HG02642 (cell line): ENCODE results near the gene PTK6.
A peak's percentile ranks its signal among the peaks of the same experiment; 100 is the strongest.
"Not testable (repeated sequence)": the region's sequence is repeated elsewhere in the genome, so short reads cannot be mapped to it uniquely, and the experiment has no call there.

Experiments
- ATAC-seq: cut with Tn5 transposase; IDR thresholded peaks from one replicate; pipeline ENCODE4 v1.9.1; 2021; ENCODE audit warnings: mild to moderate bottlenecking; ENCODE audit not compliant: unreplicated experiment, poor library complexity

The PTK6 gene

DNA sequence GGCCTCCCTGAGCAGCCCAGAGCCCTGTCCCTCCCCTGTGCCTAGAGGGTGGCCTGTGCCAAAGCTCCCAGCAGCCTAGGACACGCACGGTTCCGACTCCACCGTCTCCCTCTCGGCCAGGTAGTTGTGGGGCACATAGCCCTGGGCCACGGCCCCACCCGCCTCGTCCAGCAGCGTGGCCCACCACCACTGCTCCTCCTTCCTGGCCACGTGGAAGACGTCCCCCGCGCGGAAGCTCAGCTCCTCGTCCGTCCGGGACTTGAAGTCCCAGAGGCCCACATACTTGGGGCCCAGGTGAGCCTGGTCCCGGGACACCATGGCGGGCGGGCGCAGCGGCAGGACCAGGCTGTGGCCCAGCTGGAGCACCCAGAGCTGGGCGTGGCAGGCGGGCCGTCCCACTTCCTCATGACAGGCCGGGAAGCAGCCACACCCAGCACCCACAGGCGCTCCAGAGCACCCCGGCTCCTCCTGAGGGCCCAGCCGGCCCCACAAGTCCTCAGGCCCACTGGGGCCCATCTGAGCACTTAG lies at the start of gene PTK6:
Gene PTK6, minus strand, starts transcription at position 380 of the 528 bp plus-strand sequence. Its CDS starts 62 bp downstream, at position 318.
- no peak for ATAC-seq

DNA sequence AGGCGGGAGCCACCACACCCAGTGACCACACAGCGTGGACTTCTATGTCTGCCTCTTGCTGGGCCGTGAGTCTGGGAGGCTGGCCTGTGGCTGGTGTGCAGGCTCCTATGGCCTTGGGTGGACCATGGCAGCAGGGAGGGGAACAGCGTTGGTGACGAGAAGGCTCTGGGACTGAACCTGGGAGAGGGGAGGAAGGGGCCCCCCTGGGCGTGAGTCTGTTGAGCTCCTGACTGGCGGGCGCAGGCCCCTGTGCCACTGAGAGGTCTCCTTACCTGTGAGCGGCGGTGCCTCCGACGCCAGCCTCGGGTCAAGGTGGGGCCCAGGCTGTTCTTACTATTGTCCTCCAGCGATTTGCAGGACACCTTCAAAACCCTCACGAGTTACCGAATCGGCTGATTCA lies 49.6 kb upstream of the PTK6 start:
- ATAC-seq = no peak

DNA sequence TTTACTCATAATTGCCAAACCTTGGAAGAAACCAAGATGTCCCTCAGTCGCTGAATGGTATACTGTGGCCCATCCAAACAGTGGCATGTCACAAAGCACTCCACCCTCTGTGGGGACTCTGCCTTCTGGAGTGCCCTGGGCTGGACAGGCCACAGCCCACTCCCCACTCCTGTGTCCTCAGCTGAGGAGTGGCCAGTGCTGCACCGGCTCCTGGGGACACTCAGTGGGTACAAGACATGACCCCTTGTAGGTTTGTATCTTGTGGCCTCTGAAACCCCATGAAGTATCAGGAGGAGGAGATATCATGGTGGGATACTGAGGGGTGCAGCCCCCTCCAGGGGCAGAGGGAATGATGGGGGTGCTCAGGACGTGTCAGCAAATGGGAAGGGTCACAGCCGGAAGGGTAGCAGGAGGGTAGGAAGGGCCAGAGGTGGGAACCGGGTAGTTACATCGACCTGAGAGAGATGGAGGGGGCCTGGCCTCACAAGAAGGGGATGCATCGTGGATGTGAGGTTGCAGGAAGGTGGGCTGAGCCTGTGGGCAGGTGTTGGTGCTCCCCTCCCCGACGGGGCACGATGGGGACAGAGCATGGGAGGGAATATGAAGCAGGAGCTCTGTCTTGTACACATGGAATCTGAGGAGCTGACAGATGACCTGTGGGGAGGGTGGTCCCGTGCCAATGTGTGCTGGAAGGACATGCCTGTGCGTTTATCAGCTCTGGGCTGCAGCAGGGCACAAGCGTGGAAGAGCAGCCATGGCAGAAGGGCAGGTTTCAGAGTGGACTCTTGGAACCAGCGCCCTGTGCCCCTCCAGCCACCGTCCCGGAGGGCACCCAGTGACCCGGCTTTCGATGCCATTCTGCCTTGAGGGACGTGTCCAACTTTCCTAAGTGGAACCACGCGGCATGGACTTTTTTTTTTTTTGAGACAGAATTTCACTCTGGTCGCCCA lies 48.7 kb upstream of the PTK6 start:
- no peak for ATAC-seq

DNA sequence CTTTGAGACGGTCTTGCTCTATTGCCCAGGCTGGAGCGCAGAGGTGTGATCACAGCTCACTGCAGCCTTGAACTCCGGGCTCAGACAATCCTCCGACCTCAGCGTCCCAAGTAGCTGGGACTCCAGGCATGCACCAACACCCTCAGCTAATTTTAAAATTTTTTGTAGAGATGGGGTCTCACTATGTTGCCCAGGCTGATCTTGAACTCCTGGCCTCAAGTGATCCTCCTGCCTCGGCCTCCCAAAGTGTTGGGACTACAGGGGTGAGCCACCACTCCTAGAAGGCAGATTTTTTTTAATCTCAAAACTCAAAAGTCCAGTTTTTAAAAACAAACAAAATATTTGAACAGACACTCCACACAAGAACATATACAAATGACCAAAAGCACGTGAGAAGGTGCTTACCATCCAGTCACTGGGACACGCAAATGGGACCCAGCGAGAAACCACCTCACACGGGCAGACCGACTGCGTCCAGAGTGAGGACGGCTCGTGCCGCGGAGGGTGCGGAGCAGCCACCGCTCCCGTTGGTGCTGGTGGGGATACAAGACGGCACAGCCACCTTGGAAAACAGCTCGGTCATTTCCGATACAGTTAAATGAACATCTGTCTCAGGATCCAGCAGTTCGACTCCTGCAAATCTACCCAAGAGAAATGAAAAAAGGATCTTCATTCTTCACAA lies 45.3 kb upstream of the PTK6 start:
- ATAC-seq = no peak

DNA sequence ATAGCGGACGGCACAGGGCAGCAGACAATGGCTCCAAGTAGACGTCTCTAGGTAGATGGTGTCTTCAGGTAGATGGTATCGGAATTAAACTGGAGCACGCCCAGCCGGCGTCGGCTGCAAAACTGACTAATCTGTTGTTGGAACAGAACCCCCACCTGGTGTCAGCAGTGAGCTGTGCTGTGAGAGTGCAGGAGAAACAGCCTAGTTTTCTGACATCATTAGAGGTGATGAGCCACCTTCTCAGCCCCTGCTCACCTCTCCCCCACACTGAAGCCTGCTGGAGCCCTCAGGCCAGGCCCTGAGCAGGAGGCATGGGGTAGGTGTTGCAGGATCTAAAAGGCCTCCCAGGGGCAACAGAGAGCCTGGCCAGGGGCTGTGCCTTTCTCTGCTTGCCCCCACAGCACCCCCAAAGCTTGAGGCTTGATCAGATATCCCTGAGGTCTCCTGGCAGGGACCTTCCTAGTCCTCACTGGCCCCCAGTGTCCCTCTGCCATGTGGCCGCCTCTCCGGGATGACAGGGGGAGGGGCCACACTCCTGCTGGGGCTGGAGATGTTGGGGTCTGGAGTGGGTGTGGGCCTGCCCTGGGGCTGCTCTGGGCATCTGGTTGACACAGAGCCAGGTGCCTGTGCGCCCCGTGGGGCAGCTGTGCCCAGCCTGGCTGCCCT lies 43.8 kb upstream of the PTK6 start:
- no peak for ATAC-seq

DNA sequence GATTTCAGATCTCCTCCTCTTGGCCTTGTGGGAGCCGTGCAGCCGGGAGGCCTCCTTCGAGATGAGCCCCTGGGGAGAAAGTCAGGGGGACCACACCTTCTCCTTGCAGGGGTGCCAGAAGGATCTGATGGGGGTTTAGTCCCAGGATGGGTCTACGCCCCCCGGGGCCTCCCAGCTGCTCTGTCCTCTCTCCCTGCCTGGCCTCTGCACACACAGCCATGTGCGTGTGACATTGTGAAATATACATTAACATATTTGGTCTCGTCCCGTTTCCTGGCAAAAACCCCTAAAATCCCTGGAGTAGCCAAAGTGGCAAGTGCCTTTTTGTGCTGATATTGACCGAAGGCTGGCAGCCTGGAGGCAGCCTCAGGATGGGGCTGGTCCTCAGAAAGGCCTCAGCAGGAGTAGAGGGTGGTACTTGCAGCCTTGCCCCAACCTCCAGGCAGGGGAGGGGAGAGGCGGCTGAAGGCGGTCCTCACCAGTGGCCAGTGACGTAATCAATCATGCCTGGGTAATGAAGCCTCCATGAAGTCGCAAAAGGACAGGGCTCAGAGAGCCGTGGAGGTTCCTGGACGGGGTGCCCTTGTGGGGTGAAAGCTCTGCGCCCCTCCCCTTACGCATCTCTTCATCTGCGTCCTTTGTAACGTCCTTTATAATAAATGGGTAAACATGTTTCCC lies 42.0 kb upstream of the PTK6 start:
- no peak for ATAC-seq

DNA sequence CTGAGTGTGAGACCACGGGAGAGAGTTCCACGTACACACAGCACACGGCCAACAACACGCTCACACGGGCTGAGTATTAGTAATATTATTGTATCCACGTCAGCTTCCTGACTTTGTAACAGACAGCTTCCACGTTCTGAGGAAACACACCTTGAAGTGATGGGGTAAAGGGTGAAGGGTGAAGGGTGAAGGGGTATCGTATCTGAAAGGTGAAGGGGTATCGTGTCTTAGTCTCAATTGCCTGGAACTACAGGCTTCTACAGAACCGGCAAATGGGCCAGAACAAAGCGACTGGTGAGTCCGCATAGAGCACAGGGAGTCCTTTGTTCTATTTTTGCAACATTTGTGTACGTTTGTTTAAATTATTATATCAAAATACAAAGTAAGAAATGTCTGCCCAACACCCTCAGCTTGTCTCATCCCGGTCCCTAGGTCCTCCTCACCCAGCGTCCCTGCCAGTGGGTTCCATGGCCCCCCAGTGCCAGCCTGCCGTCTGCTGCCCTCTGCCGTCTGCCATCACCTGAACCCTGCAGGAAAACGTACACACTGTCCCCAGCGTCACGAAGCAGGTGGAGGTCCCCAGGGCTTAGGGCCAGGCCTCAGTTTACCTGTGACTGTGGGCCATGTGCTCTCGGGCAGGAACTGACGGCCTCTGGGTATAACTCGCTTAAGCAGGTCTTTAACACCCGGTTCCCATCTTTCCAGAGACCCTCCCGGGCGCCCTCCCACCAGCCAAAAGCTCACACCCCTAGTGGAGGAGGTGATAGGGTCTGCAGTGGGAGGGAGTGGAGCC lies 41.2 kb upstream of the PTK6 start:
- ATAC-seq = no peak

DNA sequence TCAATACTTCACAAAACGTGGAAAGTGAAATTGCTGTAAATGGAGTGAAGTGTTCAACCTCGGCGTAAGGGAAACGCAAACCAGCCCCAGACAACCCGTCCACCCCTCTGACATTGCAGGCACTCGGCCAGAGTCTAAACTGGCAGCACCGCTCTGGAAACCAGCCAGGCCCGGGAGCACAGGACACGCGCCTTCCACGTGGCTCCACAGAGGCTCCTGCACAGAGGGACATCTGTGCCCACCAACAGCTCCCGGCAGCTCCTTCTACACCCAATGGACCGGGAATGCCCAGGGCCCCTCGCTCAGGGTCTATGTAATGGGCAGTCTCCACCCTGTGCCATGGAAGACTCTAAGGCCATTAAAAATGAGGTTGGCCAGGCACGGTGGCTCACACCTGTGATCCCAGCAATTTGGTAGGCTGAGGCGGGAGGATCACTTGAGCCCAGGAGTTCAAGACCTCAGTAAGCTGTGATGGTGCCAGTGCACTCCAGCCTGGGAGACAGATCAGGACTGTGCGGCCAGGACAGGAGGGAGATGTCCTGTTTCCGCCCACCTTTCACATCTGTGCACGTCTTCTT lies 40.2 kb upstream of the PTK6 start:
- no peak for ATAC-seq

DNA sequence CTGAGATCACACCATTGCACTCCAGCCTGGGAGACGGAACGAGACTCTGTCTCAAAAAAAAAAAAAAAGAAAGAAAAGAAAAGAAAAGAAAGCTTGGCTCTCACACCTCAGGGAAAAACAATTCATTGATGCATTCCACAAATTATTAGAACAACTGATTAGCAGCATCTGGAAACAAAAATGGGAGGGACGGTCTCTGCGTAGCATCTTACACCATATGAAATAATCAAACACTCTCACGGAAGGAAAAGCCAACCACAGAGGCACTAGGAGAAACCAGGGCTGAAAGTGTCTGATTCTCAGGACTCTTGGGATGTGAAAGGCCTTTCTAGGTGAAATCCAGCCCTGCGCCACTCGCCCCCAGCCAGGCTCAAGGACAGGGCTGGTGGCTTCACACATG lies 39.1 kb upstream of the PTK6 start:
- ATAC-seq = no peak

DNA sequence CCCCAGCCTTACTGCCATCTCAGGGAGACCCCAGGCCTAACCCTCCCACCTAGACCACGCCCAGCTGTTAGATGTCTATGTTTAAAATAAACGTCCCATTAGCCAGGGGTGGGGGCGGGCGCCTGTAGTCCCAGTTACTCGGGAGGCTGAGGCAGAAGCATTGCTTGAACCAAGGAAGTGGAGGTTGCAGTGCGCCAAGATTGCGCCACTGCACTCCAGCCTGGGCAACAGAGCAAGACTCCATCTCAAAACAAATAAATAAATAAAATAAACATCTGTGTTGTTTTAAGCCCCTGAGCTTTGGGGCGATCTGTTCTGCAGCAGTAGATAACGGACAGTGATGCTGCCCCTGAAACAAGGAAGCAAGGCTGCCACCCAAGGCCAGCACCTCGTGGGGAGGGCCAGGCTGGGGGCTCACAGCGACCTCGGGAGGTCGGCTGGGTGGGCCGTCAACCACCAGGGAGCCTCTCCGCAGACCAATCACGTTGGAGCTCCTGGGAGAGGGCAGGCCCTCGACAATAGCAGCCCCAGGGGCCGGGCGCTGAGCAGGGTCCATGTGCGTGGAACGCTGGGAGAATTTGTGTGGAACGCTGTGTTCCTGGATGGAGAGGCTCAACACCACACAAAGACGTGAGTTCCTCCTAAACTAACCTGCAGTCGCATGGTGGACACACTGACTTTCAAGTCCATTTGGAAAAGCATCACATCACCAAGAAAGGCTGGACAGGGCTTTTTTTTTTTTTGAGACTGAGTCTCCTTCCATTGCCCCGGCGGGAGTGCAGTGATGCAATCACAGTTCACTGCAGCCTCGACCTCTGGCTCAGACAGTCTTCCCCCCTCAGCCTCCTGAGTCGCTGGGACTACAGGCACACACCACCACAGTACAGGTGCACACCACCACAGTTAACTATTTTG lies 37.9 kb upstream of the PTK6 start:
- ATAC-seq = no peak

DNA sequence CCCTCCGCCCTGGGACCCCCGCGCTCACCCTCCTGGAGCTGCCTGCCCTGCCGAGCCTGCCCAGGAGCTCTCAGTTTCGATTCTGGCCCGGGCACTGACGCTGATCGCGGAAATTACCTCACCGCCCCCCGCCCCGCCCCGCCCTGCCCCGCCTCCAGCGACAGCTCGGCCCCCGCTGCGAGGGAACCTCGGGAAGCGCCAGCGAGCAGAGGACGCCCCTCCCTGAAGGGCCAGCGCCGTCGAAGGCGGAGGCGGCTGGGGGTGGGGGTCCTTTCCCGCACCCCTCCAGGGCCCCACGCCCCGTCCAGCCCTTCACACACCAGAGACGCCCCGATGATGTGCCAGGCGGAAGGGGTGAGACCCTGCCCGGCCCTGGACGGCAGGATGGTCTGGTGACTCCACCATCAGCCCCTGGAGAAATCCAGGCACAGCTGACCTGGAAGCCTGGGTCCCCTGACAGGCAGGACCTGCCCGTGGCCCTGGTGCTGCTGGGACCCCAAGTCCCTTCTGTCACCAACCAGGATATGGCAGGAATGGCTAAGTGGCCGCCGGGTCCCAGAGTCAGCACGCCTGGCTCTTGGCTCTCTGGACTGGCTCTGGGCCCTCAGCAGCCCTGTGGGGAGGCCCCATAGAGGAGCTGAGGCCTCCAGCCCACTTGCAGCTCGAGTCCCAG lies 37.1 kb upstream of the PTK6 start, which contains the start of gene HELZ2:
Gene HELZ2, minus strand, starts transcription at position 84 of the 673 bp plus-strand sequence. CDS start 1,854 bp downstream, outside the sequence.
- ATAC-seq = peak; percentile 62

DNA sequence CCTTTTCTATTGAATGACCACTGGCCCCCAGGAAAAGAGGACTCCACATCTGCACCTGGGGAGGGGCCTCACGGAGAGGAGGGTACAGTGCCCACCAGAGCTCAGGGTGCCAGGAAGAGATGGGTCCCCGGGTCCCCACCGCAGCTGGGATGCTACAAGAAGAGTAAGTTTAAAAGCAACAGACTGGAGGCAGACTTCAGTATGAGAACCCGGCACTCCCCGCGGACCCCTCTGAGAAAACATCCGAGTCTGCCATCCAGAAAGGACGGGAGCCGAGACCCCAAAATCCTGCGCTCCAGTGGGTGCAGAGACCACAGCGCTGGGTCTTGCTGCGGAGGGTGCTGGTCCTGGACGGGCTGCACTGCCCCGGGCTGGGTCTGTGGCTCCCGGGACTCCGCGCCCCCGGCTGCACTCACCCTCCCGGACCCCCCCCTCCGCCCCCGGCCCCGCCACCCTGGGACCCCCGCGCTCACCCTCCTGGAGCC lies 36.5 kb upstream of the PTK6 start:
- peak; percentile 10 for ATAC-seq

DNA sequence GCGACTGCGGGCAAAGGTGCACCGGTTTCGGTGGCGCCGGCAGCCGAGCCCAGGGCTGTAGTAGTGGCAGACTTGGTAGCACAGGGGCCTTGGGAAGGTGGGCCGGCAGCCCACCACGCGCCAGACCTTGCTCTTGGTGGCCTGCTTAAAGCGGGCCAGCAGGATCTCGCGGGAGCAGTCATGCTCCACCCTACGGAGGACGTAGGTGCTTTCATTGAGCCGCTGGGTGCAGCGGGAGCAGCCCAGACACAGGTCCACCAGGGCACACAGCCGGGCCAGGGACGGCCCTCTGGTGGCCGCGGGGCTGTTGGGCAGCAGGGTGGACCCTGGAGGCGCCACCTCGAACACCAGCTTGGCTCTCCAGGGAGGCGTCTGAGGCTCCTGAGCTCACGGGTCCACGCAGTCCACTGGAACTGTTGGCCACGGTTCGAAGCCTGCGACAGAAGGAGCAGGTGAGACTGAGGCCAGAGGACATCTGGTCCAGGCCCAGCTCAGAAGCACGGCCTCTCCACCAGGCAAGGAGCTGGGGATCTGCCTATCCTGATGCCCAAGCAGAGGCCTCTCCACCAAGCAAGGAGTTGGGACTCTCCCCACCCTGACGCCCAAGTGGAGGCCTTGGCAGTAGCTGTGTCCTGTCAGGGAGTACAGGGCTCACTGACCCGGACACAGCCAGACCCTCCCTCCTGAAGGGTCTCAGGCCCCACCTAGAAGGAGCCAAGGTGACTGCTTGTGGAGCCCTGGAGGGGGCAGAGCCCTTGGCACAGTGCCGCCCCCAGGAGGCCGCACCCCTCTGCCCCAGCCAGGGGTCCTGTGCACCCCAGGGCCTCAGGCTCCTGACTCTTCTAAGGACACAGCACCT lies 35.8 kb upstream of the PTK6 start:
- ATAC-seq = no peak

DNA sequence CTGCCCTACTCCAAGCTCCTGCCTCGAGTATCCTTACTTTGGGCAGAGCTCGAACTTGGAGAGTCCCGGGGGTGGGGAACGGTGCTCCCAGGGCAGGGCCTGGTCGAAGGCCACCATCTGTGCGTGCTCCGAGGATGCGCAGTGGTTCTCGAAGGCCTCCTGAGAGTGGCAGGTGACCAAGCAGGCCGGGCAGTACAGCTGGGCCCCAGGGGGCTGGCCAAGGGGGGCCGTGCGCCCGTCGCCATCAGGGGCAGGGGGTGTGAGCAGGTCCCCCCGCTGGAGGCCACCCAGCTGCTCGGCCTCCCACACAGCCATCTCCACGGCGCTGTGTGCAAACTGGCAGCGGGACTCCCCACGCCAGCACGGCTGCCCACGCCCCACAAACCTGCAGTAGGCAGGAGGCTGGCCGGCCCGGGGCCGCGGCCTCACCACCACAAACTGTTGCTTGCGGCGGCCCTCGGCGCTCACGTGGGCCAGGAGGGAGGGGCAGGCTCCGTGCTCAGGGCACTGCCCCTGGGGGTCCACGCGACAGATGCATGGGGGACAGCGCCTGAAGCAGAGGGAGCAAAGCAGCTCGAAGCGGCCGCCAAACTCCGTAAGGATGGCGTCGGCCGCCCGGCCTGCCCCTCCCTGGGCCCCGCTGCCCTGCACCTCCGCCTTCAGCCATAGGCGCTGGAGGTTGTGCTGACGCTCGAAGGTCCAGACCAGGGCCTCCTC lies 35.1 kb upstream of the PTK6 start:
- no peak for ATAC-seq

DNA sequence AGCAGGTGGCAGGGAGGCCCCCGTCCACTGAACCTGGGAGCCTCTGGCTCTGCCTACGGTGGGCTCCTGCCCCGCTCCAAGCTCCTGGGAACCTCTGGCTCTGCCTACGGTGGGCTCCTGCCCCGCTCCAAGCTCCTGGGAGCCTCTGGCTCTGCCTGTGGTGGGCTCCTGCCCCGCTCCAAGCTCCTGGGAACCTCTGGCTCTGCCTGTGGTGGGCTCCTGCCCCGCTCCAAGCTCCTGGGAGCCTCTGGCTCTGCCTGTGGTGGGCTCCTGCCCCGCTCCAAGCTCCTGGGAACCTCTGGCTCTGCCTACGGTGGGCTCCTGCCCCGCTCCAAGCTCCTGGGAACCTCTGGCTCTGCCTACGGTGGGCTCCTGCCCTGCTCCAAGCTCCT lies 33.9 kb upstream of the PTK6 start:
- not testable (repeated sequence) for ATAC-seq
